Ovary (tissue), 9 donors: ENCODE measurements around the gene ARHGEF19. TPM values are rescaled to one million over a fixed set of nuclear protein-coding genes. Genes with fewer than 3 reads are reported as not detected.
"Not testable (repeated sequence)": the region's sequence is repeated elsewhere in the genome, so short reads cannot be mapped to it uniquely, and the experiment has no call there.

Experiments
- DNase-seq, 5 donors: peaks; one replicate each; pipeline ENCODE4 v3.0.0-alpha.2; 2019 to 2020
- H3K27ac ChIP-seq, 2 donors: fragments of 200-600 bp; one replicate each; pipeline versions ENCODE4 v1.5.1 to v1.8.0; 2019 to 2022
- H3K27me3 ChIP-seq: fragments of 200-600 bp; one replicate; pipeline ENCODE4 v1.8.0; 2022
- H3K36me3 ChIP-seq: fragments of 200-600 bp; sonication (generic); one replicate; pipeline ENCODE4 v1.5.1; 2019
- H3K4me1 ChIP-seq: one replicate; pipeline ENCODE4 v1.8.1; 2013; ENCODE audit warnings: mild to moderate bottlenecking, moderate library complexity; ENCODE audit not compliant: insufficient read depth
- H3K4me3 ChIP-seq: fragments of 200-600 bp; sonication (generic); one replicate; pipeline ENCODE4 v1.5.1; 2017
- H3K9me3 ChIP-seq, 2 donors: fragments of 200-600 bp in 1 of 2; sonication (generic) in 1 of 2; one replicate each; pipeline versions ENCODE4 v1.5.1 to v1.8.1; 2013 to 2019; ENCODE audit warnings: mild to moderate bottlenecking in 1 of 2, moderate library complexity in 1 of 2
- CTCF ChIP-seq, 3 donors: fragments of 450-650 bp in 2 of 3; fragments of 200-600 bp in 1 of 3; IDR thresholded peaks; one replicate each; pipeline versions ENCODE4 v1.5.1 to v1.8.0; 2016 to 2022; ENCODE audit warnings: antibody characterized with exemption in 3 of 3, mild to moderate bottlenecking in 1 of 3
- EP300 ChIP-seq: sonication (generic); formaldehyde crosslinking; IDR thresholded peaks from one replicate; pipeline ENCODE4 v1.6.1; 2017; ENCODE audit warnings: antibody characterized with exemption
- POLR2A ChIP-seq: fragments of 450-650 bp; IDR thresholded peaks from one replicate; pipeline ENCODE4 v1.6.1; 2017; ENCODE audit warnings: antibody characterized with exemption, mild to moderate bottlenecking, moderate library complexity
- WGBS, 3 donors: extraction: QIAGEN DNeasy Blood & Tissue Kit in 1 of 3; methylation state at CpG; one replicate each; pipeline versions ENCODE4 v1.1.5 to v1.1.7; 2013 to 2017; 5-methylcytosine and 5-hydroxymethylcytosine counted together
- intact Hi-C, 4 donors: fragments of 100-400 bp; cut with DNase I; formaldehyde crosslinking; loops; one replicate each; pipeline versions ENCODE4 v1.11.0 to v1.15.1; 2022 to 2023
- polyA plus RNA-seq, 2 donors: library from polyadenylated mRNA; stranded (reverse); fragments of 200-250 nt in 1 of 2; fragments of 350-450 nt in 1 of 2; fragmentation: Illumina TruSeq in 1 of 2; extraction: RNeasy Lipid Tissue Mini Kit (QIAGEN cat#74804) in 1 of 2; gene quantifications; one replicate each; pipeline ENCODE4 v1.2.3, GENCODE V29; 2013 to 2014
- total RNA-seq, 7 donors: library from RNA; depleted of rRNA in 2 of 7; stranded (reverse); fragments of >200 nt in 2 of 7; fragmentation: NEBNext Ultra II Directional in 3 of 7; extraction: Animal tissue kit (Norgen Biotek cat#: 25700) in 3 of 7; gene quantifications; one replicate each; pipeline versions ENCODE4 v1.1.0 to v1.2.4, GENCODE V29; 2016 to 2023
- donor health status: DM: no; HTN: no; CAD: no; lungs with moderate emphysema.
- donor health status: DM: no; HTN: no; CAD: no.
- donor health status: Bipolar disorder and iron deficiency.
- donor health status: DM: yes; HTN: yes; CAD: no.
- donor health status: DM: no; HTN: no; CAD: no.
- donor health status: DM: yes; HTN: yes; CAD: no.

ARHGEF19 gene
- total and polyA plus RNA-seq, 9 donors: 2.3 to 30.4 (median 14.6) TPM

- Histone ChIP-seq H3K36me3 (no peaks in the 10 kb centered on the region), H3K9me3 (no peaks in the 10 kb centered on the region), H3K27me3 (no peaks in the 10 kb centered on the region), H3K27ac (no peak overlapping the region), H3K4me3 (no peak overlapping the region), H3K4me1 (peaks cover 6% of the 10 kb centered on the region)
- intact Hi-C loops: no loop called here
- WGBS, 3 donors: 87 to 94% (median 89%) methylated on average over 17 to 19 of the region's 19 CpGs
- DNase-seq: no peak
- TF ChIP-seq CTCF (IDR thresholded peaks at IDR 0.05): no peak
- no peak for TF ChIP-seq POLR2A
- TF ChIP-seq EP300: no peak
Observed at GRCh38 chr1:16171314-16172151, 40.9 kb downstream of the ARHGEF19 start.

GRCh38 chr1:16170283-16170673 is 42.2 kb downstream of the ARHGEF19 start:
- 94 to 95% (median 95%) methylated on average over 3 of the region's 3 CpGs for WGBS, 3 donors
- TF ChIP-seq POLR2A (no peak), CTCF (IDR thresholded peaks at IDR 0.05) (no peak), EP300 (no peak)

GRCh38 chr1:16168622-16169360 is 43.7 kb downstream of the ARHGEF19 start:
- intact Hi-C loops: no loop called here

More at GRCh38 chr1:16170283-16170673, 42.2 kb downstream of the ARHGEF19 start:
- intact Hi-C loops: no loop called here
- Histone ChIP-seq H3K27ac (no peak overlapping the region), H3K36me3 (no peaks in the 10 kb centered on the region), H3K4me1 (no peaks in the 10 kb centered on the region), H3K4me3 (no peak overlapping the region), H3K27me3 (no peaks in the 10 kb centered on the region), H3K9me3 (no peaks in the 10 kb centered on the region)
- no peak for DNase-seq

GRCh38 chr1:16168144-16168495 is 44.3 kb downstream of the ARHGEF19 start:
- 54 to 66% (median 56%) methylated on average over 10 of the region's 10 CpGs for WGBS, 3 donors
- H3K9me3 ChIP-seq, H3K4me1 ChIP-seq, DNase-seq, H3K36me3 ChIP-seq, H3K27me3 ChIP-seq, H3K27ac ChIP-seq, intact Hi-C loops: not testable (repeated sequence)
- H3K4me3 ChIP-seq: peak overlapping the region; percentile 55

More at GRCh38 chr1:16168622-16169360, 43.7 kb downstream of the ARHGEF19 start:
- H3K9me3 ChIP-seq: no peaks in the 10 kb centered on the region
- WGBS, 3 donors: 87 to 92% (median 87%) methylated on average over 12 to 13 of the region's 13 CpGs
- no peaks in the 10 kb centered on the region for H3K36me3 ChIP-seq
- no peaks in the 10 kb centered on the region for H3K27me3 ChIP-seq
- no peaks in the 10 kb centered on the region for H3K4me1 ChIP-seq
- DNase-seq: no peak
- no peak for TF ChIP-seq POLR2A
- no peak for TF ChIP-seq CTCF (IDR thresholded peaks at IDR 0.05)
- TF ChIP-seq EP300: no peak
- no peak overlapping the region for H3K27ac ChIP-seq
- H3K4me3 ChIP-seq: no peak overlapping the region
